ENCODE results near the gene EXOC5.

DNA sequence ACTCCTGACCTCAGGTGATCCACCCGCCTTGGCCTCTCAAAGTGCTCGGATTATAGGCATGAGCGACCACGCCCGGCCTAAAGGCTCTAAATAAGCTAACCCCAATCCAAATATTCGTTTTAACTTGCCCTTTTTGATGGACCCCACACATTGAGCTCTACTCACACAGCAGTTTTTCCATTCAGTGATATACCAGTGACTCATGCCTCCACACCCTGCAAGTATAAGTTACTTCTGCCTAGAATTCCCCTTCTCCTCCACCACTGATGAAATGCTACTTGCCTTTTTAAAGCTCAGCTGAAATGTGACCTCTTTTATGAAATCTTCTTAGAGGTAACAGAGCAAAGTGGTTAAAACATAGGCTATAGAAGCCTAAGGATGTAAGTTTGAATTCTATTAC is 68.8 kb downstream of the EXOC5 start:
- no peak for TF ChIP-seq POLR2A (IDR thresholded peaks at IDR 0.05)
- TF ChIP-seq, protein P1, sequence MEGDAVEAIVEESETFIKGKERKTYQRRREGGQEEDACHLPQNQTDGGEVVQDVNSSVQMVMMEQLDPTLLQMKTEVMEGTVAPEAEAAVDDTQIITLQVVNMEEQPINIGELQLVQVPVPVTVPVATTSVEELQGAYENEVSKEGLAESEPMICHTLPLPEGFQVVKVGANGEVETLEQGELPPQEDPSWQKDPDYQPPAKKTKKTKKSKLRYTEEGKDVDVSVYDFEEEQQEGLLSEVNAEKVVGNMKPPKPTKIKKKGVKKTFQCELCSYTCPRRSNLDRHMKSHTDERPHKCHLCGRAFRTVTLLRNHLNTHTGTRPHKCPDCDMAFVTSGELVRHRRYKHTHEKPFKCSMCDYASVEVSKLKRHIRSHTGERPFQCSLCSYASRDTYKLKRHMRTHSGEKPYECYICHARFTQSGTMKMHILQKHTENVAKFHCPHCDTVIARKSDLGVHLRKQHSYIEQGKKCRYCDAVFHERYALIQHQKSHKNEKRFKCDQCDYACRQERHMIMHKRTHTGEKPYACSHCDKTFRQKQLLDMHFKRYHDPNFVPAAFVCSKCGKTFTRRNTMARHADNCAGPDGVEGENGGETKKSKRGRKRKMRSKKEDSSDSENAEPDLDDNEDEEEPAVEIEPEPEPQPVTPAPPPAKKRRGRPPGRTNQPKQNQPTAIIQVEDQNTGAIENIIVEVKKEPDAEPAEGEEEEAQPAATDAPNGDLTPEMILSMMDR (IDR thresholded peaks at IDR 0.05), result no peak
